C4-2B (cell line): ENCODE data around the gene GRM4.

Experiments used
- ZFX ChIP-seq: fragments of 450-650 bp; IDR thresholded peaks from 2 replicates; pipeline ENCODE4 v1.6.1; 2017
- TF ChIP-seq, protein P1 (sequence below): fragments of 450-650 bp; conservative IDR thresholded peaks from 2 replicates; pipeline ENCODE4 v1.5.1; 2017; ENCODE audit warnings: mild to moderate bottlenecking

DNA sequence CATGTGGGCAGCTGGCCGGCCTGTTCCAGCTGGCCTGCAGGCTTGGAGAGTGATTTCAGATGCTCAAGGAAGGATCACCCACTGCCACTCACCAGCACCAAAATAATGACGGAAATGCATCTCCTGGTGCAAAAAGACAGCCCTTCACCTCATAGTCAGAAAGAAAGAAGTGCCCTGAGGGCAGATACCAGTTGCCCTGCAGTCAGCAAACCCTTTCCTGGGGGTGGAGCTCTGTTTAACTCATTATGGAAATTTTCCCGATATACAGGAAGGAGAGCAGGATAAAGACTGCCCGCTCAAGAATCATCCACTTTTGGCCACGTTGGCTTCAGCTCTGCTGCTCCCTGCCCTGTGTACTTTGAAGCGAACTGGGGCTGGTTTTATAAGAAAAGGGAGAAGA, 127.9 kb downstream of the GRM4 start:
- TF ChIP-seq, protein P1, sequence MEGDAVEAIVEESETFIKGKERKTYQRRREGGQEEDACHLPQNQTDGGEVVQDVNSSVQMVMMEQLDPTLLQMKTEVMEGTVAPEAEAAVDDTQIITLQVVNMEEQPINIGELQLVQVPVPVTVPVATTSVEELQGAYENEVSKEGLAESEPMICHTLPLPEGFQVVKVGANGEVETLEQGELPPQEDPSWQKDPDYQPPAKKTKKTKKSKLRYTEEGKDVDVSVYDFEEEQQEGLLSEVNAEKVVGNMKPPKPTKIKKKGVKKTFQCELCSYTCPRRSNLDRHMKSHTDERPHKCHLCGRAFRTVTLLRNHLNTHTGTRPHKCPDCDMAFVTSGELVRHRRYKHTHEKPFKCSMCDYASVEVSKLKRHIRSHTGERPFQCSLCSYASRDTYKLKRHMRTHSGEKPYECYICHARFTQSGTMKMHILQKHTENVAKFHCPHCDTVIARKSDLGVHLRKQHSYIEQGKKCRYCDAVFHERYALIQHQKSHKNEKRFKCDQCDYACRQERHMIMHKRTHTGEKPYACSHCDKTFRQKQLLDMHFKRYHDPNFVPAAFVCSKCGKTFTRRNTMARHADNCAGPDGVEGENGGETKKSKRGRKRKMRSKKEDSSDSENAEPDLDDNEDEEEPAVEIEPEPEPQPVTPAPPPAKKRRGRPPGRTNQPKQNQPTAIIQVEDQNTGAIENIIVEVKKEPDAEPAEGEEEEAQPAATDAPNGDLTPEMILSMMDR: no peak
- no peak for TF ChIP-seq ZFX
